ENCODE results near the gene PML.
"Not testable (repeated sequence)": the region's sequence is repeated elsewhere in the genome, so short reads cannot be mapped to it uniquely, and the experiment has no call there.

Gene PML

DNA sequence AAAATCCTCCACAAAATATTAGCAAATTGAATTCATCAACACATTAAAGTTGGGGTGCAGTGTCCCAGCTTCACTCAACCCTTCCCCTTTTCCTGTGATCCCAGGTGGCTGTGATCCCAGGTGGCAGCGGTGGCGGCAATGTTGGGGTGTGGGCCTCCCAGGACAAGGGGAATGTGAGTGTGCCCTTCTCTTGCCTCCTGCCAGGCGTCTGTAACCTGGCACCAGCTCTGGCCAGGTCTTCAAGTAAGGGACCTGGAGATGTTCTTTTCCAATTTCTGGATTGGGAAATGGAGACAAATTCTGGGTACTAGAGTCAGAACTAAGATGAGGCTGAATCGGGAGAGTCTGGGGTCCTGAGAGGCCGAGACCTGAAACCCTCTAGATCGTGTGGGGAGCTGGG is 67.7 kb downstream of the PML start:
- ATAC-seq = no peak

GRCh38 chr15:74062671-74063070 is 68.2 kb downstream of the PML start:
- no peak for ATAC-seq

GRCh38 chr15:74063425-74064146 is 69.1 kb downstream of the PML start:
- not testable (repeated sequence) for ATAC-seq

DNA sequence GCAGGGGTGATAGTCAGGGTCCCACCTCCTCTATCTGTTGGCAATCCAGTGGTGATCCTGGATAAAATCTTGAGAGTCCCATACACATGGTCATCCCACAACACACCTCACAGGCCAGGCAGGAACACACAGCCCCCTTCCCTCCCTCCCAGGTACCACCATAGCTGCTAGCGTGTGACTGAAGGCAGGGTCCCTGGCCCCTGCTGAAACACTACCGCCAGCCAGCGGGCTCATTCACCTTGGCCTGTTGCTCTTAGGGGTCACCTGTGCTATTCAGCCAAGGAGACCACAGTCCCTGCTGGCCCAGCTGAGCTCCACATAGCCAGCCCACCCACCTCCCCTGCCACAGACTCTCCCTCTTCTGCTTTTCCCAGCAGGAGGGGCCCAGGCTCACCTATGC is 69.7 kb downstream of the PML start:
- ATAC-seq = not testable (repeated sequence)

GRCh38 chr15:74064822-74065221 is 70.3 kb downstream of the PML start:
- not testable (repeated sequence) for ATAC-seq

DNA sequence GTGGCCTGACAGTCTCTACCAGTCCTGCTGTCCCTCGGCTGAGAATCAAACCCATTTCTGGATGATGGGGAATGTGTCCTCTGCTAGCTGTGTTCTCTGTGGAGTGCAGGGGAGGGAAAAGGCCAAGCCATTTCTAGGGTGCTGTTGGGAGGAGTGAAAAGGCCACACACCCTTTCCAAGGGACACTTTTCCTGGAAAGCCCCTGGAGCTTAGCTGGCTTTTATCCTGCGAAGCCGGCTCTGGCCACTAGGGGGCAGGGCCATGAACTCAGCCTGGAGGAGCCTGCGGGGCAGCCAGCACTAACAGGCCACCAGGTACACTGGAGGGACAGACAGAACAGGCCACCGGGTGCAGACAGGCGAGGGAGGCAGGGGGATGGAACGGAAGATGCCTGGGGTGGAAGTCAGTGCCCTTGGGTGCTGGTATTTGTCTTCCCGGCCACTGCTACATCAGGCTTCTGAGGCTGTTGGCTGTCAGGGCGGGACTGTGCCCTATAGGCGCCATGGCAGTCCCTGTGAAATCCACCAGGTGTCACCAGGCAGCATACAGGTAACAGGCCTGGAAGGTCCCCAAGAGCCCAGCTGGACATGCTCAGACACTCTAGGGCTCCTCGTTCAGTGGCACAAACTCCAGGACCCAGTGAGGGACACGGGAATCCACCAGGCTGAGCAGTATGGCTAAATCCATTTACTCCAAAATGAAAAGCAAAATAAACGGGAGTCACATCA is 71.3 kb downstream of the PML start:
- ATAC-seq = peak; percentile 87 to 93

DNA sequence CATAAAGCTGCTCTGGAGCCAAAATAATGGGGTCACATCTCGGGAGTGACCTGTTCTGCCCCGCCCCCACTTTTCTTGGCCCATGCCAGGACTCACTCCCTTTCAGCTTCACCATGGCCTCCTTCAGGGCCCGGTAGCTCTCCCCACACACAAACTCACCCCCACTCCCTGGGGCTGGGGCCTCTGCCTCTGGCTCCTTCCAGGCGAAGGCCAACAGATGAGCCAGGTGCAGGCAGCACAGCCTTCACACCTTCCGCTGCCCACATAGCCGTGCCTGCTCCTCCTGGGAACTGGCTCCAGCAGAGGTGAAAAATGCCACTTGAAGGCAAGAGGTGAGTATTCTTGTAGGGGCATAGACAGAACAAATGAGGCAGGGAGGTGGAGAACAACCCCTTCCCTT is 77.1 kb downstream of the PML start:
- not testable (repeated sequence) for ATAC-seq

GRCh38 chr15:74072132-74072531 is 77.6 kb downstream of the PML start:
- ATAC-seq = not testable (repeated sequence)

GRCh38 chr15:74072614-74073337 is 78.3 kb downstream of the PML start:
- not testable (repeated sequence) for ATAC-seq

GRCh38 chr15:74075781-74076180 is 81.3 kb downstream of the PML start:
- not testable (repeated sequence) for ATAC-seq

DNA sequence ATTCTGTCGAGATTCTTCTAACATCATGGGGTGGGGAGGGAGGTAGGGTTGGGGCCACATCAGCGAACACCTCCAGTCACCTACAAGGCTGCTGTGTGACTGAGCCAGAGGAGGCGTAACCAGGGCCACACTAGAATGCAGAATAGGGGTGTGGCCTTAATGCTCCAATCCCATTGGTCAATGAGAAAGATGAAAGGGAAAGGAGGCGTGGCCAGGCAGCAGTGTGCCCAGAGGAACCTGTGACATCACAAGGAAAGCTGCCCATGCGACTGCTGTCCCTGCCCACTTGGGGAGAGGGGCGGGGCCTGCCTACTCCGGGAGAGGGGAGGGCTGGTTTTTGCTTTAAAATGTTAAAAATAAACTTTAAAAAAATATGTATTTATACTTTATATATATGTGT is 87.9 kb downstream of the PML start, which contains the start of gene GOLGA6A:
GOLGA6A (minus strand) TSS at position 101 of the 400 bp plus-strand sequence; CDS start at position 60, 41 bp downstream.
- ATAC-seq = not testable (repeated sequence)

- not testable (repeated sequence) for ATAC-seq
Measured at GRCh38 chr15:74094567-74094966, 100.1 kb downstream of the PML start.

DNA sequence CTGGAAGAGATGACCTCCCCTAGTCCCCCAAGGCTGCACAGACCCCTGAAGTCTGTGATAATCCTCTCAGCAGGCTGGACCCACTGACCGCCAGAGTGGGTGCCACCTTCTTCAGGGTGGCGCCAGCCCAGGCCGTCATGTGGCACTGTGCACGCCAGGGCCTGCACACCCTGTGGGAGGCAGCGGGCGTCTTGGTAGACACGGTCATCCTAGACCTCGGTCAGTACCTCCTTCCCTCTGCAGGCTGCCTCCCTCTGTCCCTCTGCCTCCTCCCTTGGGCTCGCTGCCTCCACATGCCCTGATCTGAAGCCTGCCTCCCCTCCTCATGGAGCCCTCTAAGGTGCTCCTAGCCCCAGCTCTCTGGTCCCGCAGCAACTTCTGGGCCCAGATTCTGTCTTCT is 101.1 kb downstream of the PML start:
- ATAC-seq = not testable (repeated sequence)

DNA sequence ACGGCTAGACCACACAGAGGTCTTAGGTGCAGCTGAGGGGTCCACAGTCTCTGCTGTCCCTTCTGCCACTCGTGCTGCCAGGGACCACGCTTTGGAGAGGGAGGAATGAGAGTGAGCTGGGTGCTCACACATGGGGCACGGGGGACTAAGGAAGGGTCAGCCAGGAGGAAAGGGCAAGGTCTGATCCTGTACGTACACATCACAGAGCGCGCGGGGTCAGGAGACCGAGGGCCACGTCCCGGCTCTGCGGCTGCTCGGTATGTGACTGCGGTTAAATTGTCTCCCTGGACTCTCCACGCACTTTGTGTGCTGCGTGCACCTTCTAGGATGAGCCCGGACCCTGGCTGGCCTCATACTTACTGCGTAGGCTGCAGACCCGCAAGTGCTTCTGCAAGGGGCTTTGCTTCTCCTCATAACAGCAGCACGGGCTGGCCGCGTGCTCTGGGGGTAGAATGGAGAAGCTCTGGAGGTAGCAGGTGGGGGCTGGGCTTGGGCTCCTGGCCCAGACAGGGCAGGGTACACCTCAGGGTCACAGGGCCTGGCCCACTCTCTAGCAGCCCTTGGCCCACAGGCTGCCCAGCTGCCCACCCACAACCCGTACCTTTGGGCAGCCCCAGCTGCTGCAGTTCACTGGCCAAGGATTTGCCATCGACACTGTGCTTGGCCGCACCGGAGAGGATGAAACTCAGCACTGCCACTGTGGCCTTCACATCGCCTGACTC is 102.4 kb downstream of the PML start:
- ATAC-seq = not testable (repeated sequence)
